ENCODE data around the gene BMP2K.

Gene BMP2K

DNA sequence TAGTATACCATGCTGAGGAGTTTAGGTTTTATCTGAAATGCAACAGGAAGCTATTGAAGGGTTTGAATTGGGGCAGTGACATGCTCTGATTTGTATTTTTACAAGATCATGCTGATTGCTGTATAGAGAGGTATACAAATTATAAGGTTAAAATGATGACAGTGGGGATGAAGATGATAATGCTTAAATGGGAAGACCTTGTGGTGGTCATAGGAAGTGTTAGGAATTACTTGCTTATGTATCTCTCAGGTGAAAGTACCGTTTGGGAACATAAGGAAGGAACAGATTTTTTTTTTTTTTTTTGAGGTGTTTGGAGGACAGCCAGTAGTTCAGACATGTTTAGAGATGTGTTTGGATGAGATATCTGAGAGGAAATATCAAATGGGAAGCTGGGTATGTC is 5.0 kb downstream of the BMP2K start:
- peaks cover 3% of the 10 kb centered on the region; the same call in 1 of the 2 replicates for H4K20me1 ChIP-seq (ENCODE audit: control insufficient read depth, insufficient read depth, low read depth, low read length)
- no peaks in the 10 kb centered on the region for H3K27me3 ChIP-seq (ENCODE audit: control insufficient read depth, low read length)
- no peaks in the 10 kb centered on the region for H3K9me2 ChIP-seq (replicated peaks; ENCODE audit: control insufficient read depth, low read length)
- H3K9me3 ChIP-seq (ENCODE audit: control insufficient read depth, insufficient read depth, low read length): no peaks in the 10 kb centered on the region
- peaks cover 14% of the 10 kb centered on the region for H3K36me3 ChIP-seq (ENCODE audit: control insufficient read depth, low read length)
- no peaks in the 10 kb centered on the region for H3F3A ChIP-seq (ENCODE audit: control insufficient read depth, insufficient read depth)
- H3K79me2 ChIP-seq (ENCODE audit: control insufficient read depth, low read length): peaks cover 93% of the 10 kb centered on the region
- peak overlapping the region; percentile 77 for H3K4me2 ChIP-seq (ENCODE audit: low read length)
- H3K4me1 ChIP-seq (ENCODE audit: control insufficient read depth, low read length): peaks cover 57% of the 10 kb centered on the region
- H3K4me3 ChIP-seq (ENCODE audit: low read length): 0 out of 2 replicates have a peak overlapping the region, but pooled peaks have one; percentile 1
- H3K27ac ChIP-seq (ENCODE audit: low read depth, low read length): no peak overlapping the region
- no peak for TF ChIP-seq EZH2phosphoT487 (IDR thresholded peaks at IDR 0.05; ENCODE audit: borderline replicate concordance, low read length)
- TF ChIP-seq, protein P1, sequence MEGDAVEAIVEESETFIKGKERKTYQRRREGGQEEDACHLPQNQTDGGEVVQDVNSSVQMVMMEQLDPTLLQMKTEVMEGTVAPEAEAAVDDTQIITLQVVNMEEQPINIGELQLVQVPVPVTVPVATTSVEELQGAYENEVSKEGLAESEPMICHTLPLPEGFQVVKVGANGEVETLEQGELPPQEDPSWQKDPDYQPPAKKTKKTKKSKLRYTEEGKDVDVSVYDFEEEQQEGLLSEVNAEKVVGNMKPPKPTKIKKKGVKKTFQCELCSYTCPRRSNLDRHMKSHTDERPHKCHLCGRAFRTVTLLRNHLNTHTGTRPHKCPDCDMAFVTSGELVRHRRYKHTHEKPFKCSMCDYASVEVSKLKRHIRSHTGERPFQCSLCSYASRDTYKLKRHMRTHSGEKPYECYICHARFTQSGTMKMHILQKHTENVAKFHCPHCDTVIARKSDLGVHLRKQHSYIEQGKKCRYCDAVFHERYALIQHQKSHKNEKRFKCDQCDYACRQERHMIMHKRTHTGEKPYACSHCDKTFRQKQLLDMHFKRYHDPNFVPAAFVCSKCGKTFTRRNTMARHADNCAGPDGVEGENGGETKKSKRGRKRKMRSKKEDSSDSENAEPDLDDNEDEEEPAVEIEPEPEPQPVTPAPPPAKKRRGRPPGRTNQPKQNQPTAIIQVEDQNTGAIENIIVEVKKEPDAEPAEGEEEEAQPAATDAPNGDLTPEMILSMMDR (IDR thresholded peaks at IDR 0.05; ENCODE audit: low read depth, low read length, poor library complexity, severe bottlenecking): no peak

DNA sequence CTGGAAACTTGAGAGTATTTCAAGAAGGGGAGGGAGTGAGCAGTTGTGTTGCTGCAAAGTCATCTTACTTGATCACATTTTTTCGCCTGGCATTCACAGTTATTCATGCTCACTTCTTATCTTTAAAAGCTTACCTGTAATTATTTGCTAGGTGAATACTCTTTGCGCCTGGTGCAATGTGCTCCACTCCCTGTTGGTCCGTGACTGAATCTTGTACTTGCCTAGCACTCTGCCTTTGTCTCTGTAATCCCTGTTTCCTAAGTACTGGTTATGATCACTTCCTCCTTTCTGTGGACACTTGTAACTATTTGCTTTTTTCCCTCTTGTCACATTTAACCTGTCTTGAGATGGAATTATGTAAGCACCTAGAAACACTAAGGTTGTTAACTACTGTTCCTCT is 5.8 kb downstream of the BMP2K start:
- no peak overlapping the region for H3K27ac ChIP-seq (ENCODE audit: low read depth, low read length)
- no peaks in the 10 kb centered on the region for H3K27me3 ChIP-seq (ENCODE audit: control insufficient read depth, low read length)
- H4K20me1 ChIP-seq (ENCODE audit: control insufficient read depth, insufficient read depth, low read depth, low read length): peaks cover 3% of the 10 kb centered on the region; the same call in 1 of the 2 replicates
- 0 out of 2 replicates have a peak overlapping the region, but pooled peaks have one; percentile 1 for H3K4me3 ChIP-seq (ENCODE audit: low read length)
- no peak for TF ChIP-seq EZH2phosphoT487 (IDR thresholded peaks at IDR 0.05; ENCODE audit: borderline replicate concordance, low read length)
- TF ChIP-seq, protein P1 (IDR thresholded peaks at IDR 0.05; ENCODE audit: low read depth, low read length, poor library complexity, severe bottlenecking): no peak
- no peaks in the 10 kb centered on the region for H3K9me3 ChIP-seq (ENCODE audit: control insufficient read depth, insufficient read depth, low read length)
- peaks cover 59% of the 10 kb centered on the region for H3K4me1 ChIP-seq (ENCODE audit: control insufficient read depth, low read length)
- H3K36me3 ChIP-seq (ENCODE audit: control insufficient read depth, low read length): peaks cover 16% of the 10 kb centered on the region
- H3K79me2 ChIP-seq (ENCODE audit: control insufficient read depth, low read length): peaks cover 96% of the 10 kb centered on the region
- no peaks in the 10 kb centered on the region for H3F3A ChIP-seq (ENCODE audit: control insufficient read depth, insufficient read depth)
- H3K4me2 ChIP-seq (ENCODE audit: low read length): peak overlapping the region; percentile 77
- no peaks in the 10 kb centered on the region for H3K9me2 ChIP-seq (replicated peaks; ENCODE audit: control insufficient read depth, low read length)

DNA sequence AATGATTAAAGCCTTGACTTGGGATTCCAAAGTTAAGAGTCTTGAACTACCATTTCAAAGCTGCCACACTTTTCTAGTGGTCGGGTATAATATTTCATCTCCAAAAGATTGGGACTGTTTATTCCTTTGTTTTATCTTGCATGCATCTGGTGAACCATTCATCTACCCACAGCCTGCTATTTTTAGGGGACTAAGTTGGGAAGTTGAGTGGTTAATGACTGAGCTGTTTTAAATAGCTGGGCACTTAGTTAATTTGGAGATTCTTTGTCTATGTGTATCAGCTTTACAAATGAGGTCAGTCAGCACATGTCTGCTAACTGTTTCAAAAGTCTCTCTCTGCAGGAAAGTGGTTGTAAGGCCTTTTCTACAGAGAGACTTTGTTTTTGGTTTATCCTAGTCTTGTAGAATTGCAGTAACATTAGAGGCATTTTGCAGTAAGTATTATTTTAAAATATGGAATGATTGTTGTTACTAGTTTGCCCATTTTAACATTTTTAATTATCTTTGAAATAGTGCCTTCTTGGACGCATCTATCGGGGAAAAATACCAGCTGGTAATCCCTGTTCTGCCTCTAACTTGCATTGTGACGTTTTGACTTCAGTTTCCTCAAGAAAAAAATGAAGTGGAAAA is 8.2 kb downstream of the BMP2K start:
- Histone ChIP-seq H3K27ac (ENCODE audit: low read depth, low read length) (no peak overlapping the region), H3K27me3 (ENCODE audit: control insufficient read depth, low read length) (no peaks in the 10 kb centered on the region), H3K9me2 (replicated peaks; ENCODE audit: control insufficient read depth, low read length) (no peaks in the 10 kb centered on the region), H3K4me3 (ENCODE audit: low read length) (no peak overlapping the region), H3K79me2 (ENCODE audit: control insufficient read depth, low read length) (peaks cover 96% of the 10 kb centered on the region), H3F3A (ENCODE audit: control insufficient read depth, insufficient read depth) (no peaks in the 10 kb centered on the region), H3K4me1 (ENCODE audit: control insufficient read depth, low read length) (peaks cover 52% of the 10 kb centered on the region), H3K36me3 (ENCODE audit: control insufficient read depth, low read length) (peaks cover 16% of the 10 kb centered on the region), H3K9me3 (ENCODE audit: control insufficient read depth, insufficient read depth, low read length) (no peaks in the 10 kb centered on the region), H3K4me2 (ENCODE audit: low read length) (no peak overlapping the region), H4K20me1 (ENCODE audit: control insufficient read depth, insufficient read depth, low read depth, low read length) (no peaks in the 10 kb centered on the region)
- TF ChIP-seq, protein P1 (IDR thresholded peaks at IDR 0.05; ENCODE audit: low read depth, low read length, poor library complexity, severe bottlenecking): no peak
- TF ChIP-seq EZH2phosphoT487 (IDR thresholded peaks at IDR 0.05; ENCODE audit: borderline replicate concordance, low read length): no peak

Measured in DOHH2 (cell line).